NK-92 (cell line): Measurements from ENCODE around the gene RASGRP2.
"Not testable (repeated sequence)": the region's sequence is repeated elsewhere in the genome, so short reads cannot be mapped to it uniquely, and the experiment has no call there.

Experiments
- DNase-seq: peaks from one replicate; lab custom pipeline; 2025; ENCODE audit not compliant: unreplicated experiment; lab: John Stamatoyannopoulos, UW

The RASGRP2 gene

GRCh38 chr11:64720640-64721358 lies 23.1 kb downstream of the RASGRP2 start:
- no peak for DNase-seq

- DNase-seq, result no peak
These were observed 23.8 kb downstream of the RASGRP2 start for GRCh38 chr11:64720167-64720566.

- DNase-seq, result no peak
These were observed 24.5 kb downstream of the RASGRP2 start for GRCh38 chr11:64719406-64719805.

GRCh38 chr11:64718780-64719124 lies 25.2 kb downstream of the RASGRP2 start:
- DNase-seq, result no peak

GRCh38 chr11:64718084-64718779 lies 25.7 kb downstream of the RASGRP2 start:
- no peak for DNase-seq

GRCh38 chr11:64717268-64717578 lies 26.7 kb downstream of the RASGRP2 start:
- no peak for DNase-seq

GRCh38 chr11:64716473-64717267 lies 27.3 kb downstream of the RASGRP2 start:
- no peak for DNase-seq

GRCh38 chr11:64715756-64716472 lies 28.0 kb downstream of the RASGRP2 start:
- DNase-seq, result no peak

GRCh38 chr11:64715110-64715509 lies 28.8 kb downstream of the RASGRP2 start:
- no peak for DNase-seq

GRCh38 chr11:64714666-64715065 lies 29.3 kb downstream of the RASGRP2 start:
- DNase-seq, result no peak

GRCh38 chr11:64713781-64714363 lies 30.1 kb downstream of the RASGRP2 start:
- DNase-seq, result no peak

- DNase-seq, result no peak
These were observed 30.8 kb downstream of the RASGRP2 start for GRCh38 chr11:64713016-64713707.

GRCh38 chr11:64712430-64713015 lies 31.4 kb downstream of the RASGRP2 start:
- no peak for DNase-seq

GRCh38 chr11:64711956-64712362 lies 32.0 kb downstream of the RASGRP2 start:
- DNase-seq, result no peak

- no peak for DNase-seq
These were observed 32.6 kb downstream of the RASGRP2 start for GRCh38 chr11:64711138-64711955.

GRCh38 chr11:64710418-64711137 lies 33.4 kb downstream of the RASGRP2 start:
- DNase-seq, result no peak

GRCh38 chr11:64705501-64705900 lies 38.4 kb downstream of the RASGRP2 start:
- DNase-seq, result no peak

GRCh38 chr11:64703048-64703447 lies 40.9 kb downstream of the RASGRP2 start:
- no peak for DNase-seq

GRCh38 chr11:64701956-64702355 lies 42.0 kb downstream of the RASGRP2 start:
- DNase-seq, result not testable (repeated sequence)
